SK-N-SH (cell line): ENCODE measurements around the gene WNK4. TPM values are rescaled to one million over a fixed set of nuclear protein-coding genes. Genes with fewer than 3 reads are reported as not detected.

Source experiments
- CTCF ChIA-PET: fragments of 300-600, 350-600 bp; formaldehyde crosslinking; extraction: SDS; loops from one replicate; lab custom pipeline; 2021; lab: Yijun Ruan, JAX
- POLR2A ChIA-PET: fragments of 350-600 bp; sonication (Branson Sonifier 250); formaldehyde crosslinking; extraction: SDS; loops from one replicate; lab custom pipeline; 2020; ENCODE audit warnings: antibody characterized with exemption, inconsistent platforms; lab: Yijun Ruan, JAX
- DNase-seq: peaks from one replicate; pipeline ENCODE4 v3.0.0; 2012
- H2AFZ ChIP-seq: fragments of 200-600 bp; sonication (generic); 2 replicates; pipeline ENCODE4 v1.8.1; 2016; ENCODE audit warnings: antibody characterized with exemption, mild to moderate bottlenecking, low read depth
- H3F3A ChIP-seq: fragments of 200-600 bp; sonication (generic); replicated peaks from 2 replicates; pipeline ENCODE3; 2016; ENCODE audit warnings: antibody characterized with exemption, mild to moderate bottlenecking; ENCODE audit not compliant: insufficient read depth
- H3K27ac ChIP-seq, 2 experiments: fragments of 200-500 bp in 1 of 2; fragments of 200-600 bp in 1 of 2; sonication (Bioruptor generic) in 1 of 2; sonication (generic), shearing (Covaris generic) in 1 of 2; 2 replicates each; pipeline versions ENCODE4 v1.5.1 to v1.6.1; 2014 to 2016; ENCODE audit warnings: low read depth in 2 of 2, inconsistent platforms in 1 of 2, low read length in 1 of 2, mild to moderate bottlenecking in 1 of 2, mixed read lengths in 1 of 2
- H3K27me3 ChIP-seq: fragments of 200-600 bp; sonication (generic), shearing (Covaris generic); 2 replicates; pipeline ENCODE4 v1.6.1; 2016; ENCODE audit warnings: mixed run types; ENCODE audit not compliant: insufficient read depth
- H3K36me3 ChIP-seq, 2 experiments: fragments of 200-500 bp in 1 of 2; fragments of 200-600 bp in 1 of 2; sonication (Bioruptor generic) in 1 of 2; sonication (generic) in 1 of 2; replicated peaks in 1 of 2; 2 replicates each; pipeline versions ENCODE3 to v1.5.1; 2014 to 2016; ENCODE audit warnings: low read length in 1 of 2, mild to moderate bottlenecking in 1 of 2; ENCODE audit not compliant: insufficient read depth in 2 of 2, control insufficient read depth in 1 of 2
- H3K4me1 ChIP-seq, 2 experiments: fragments of 200-500 bp in 1 of 2; fragments of 200-600 bp in 1 of 2; sonication (Bioruptor generic) in 1 of 2; sonication (generic), shearing (Covaris generic) in 1 of 2; 2 replicates each; pipeline versions ENCODE4 v1.5.1 to v1.6.1; 2014 to 2016; ENCODE audit warnings: low read depth in 1 of 2, low read length in 1 of 2, mixed run types in 1 of 2; ENCODE audit not compliant: insufficient read depth in 2 of 2, control insufficient read depth in 1 of 2
- H3K4me2 ChIP-seq: fragments of 200-600 bp; sonication (generic), shearing (Covaris generic); 2 replicates; pipeline ENCODE4 v1.6.1; 2017; ENCODE audit warnings: mixed run types
- H3K4me3 ChIP-seq, 2 experiments: fragments of 200-500 bp in 1 of 2; fragments of 200-600 bp in 1 of 2; sonication (Bioruptor generic) in 1 of 2; sonication (generic), shearing (Covaris generic) in 1 of 2; 2 replicates each; pipeline versions ENCODE4 v1.5.1 to v1.8.1; 2014 to 2016; ENCODE audit warnings: low read depth in 2 of 2, inconsistent platforms in 1 of 2, low read length in 1 of 2, mild to moderate bottlenecking in 1 of 2, mixed read lengths in 1 of 2, moderate library complexity in 1 of 2
- H3K79me2 ChIP-seq: fragments of 200-600 bp; sonication (generic); 2 replicates; pipeline ENCODE4 v1.8.1; 2017; ENCODE audit warnings: mild to moderate bottlenecking; ENCODE audit not compliant: insufficient read depth
- H3K9ac ChIP-seq: fragments of 200-600 bp; sonication (generic); 2 replicates; pipeline ENCODE4 v1.6.1; 2017; ENCODE audit warnings: mixed run types
- H3K9me2 ChIP-seq: fragments of 200-600 bp; sonication (generic); 2 replicates; pipeline ENCODE4 v1.6.1; 2017; ENCODE audit warnings: mixed run types
- H3K9me3 ChIP-seq: fragments of 200-600 bp; sonication (generic); 2 replicates; pipeline ENCODE4 v1.6.1; 2017; ENCODE audit warnings: mixed run types, mild to moderate bottlenecking, moderate library complexity
- H4K20me1 ChIP-seq: fragments of 200-600 bp; sonication (generic); 2 replicates; pipeline ENCODE4 v1.6.1; 2017; ENCODE audit warnings: mild to moderate bottlenecking, mixed run types; ENCODE audit not compliant: insufficient read depth
- CHD2 ChIP-seq: fragments of 150-350 bp; IDR thresholded peaks from 2 replicates; pipeline ENCODE4 v1.6.1; 2018; ENCODE audit warnings: low read length; ENCODE audit not compliant: partially characterized antibody
- ELF1 ChIP-seq: IDR thresholded peaks from 2 replicates; pipeline ENCODE4 v1.4.0; 2012
- EP300 ChIP-seq, 2 experiments: IDR thresholded peaks; 2 replicates each; pipeline versions ENCODE4 v1.4.0 to v1.6.1; 2012; ENCODE audit warnings: borderline replicate concordance in 1 of 2, low read depth in 1 of 2, low read length in 1 of 2
- EZH2phosphoT487 ChIP-seq: fragments of 200-600 bp; sonication (generic); IDR thresholded peaks from 2 replicates; pipeline ENCODE4 v1.6.1; 2017; ENCODE audit warnings: low read depth, mixed run types, mild to moderate bottlenecking, antibody characterized with exemption, moderate library complexity, borderline replicate concordance
- FOSL2 ChIP-seq: IDR thresholded peaks from 2 replicates; pipeline ENCODE4 v1.4.0; 2012; ENCODE audit warnings: low read depth, mild to moderate bottlenecking, moderate library complexity, borderline replicate concordance
- FOXJ3 ChIP-seq: sonication (generic); formaldehyde crosslinking; IDR thresholded peaks from 2 replicates; pipeline ENCODE4 v1.5.1; 2020; ENCODE audit warnings: mild to moderate bottlenecking, missing genetic modification reagents
- FOXM1 ChIP-seq: IDR thresholded peaks from 2 replicates; pipeline ENCODE4 v1.4.0; 2012; ENCODE audit warnings: low read depth, mild to moderate bottlenecking
- GABPA ChIP-seq: IDR thresholded peaks from 2 replicates; pipeline ENCODE4 v1.4.0; 2012; ENCODE audit warnings: low read depth, mild to moderate bottlenecking
- GATA2 ChIP-seq: sonication (generic); formaldehyde crosslinking; IDR thresholded peaks from 2 replicates; pipeline ENCODE4 v1.5.0; 2020; ENCODE audit warnings: mild to moderate bottlenecking, missing genetic modification reagents
- MEF2A ChIP-seq: IDR thresholded peaks from 2 replicates; pipeline ENCODE4 v1.4.0; 2012; ENCODE audit warnings: low read depth, borderline replicate concordance
- MXI1 ChIP-seq: IDR thresholded peaks from 2 replicates; pipeline ENCODE4 v1.6.1; 2012; ENCODE audit warnings: mild to moderate bottlenecking, low read depth, low read length, improper control_type of control experiment
- RFX5 ChIP-seq: IDR thresholded peaks from 2 replicates; pipeline ENCODE4 v1.6.1; 2012; ENCODE audit warnings: mild to moderate bottlenecking, improper control_type of control experiment, low read length
- SMC3 ChIP-seq: IDR thresholded peaks from 2 replicates; pipeline ENCODE4 v1.6.1; 2012; ENCODE audit warnings: low read depth, low read length, improper control_type of control experiment
- TAF1 ChIP-seq: IDR thresholded peaks from 2 replicates; pipeline ENCODE4 v1.6.1; 2012; ENCODE audit warnings: low read depth, mild to moderate bottlenecking, low read length, moderate library complexity, borderline replicate concordance
- TCF12 ChIP-seq: IDR thresholded peaks from 2 replicates; pipeline ENCODE4 v1.4.0; 2012
- USF1 ChIP-seq: IDR thresholded peaks from 2 replicates; pipeline ENCODE4 v1.4.0; 2012; ENCODE audit warnings: low read depth, borderline replicate concordance
- WGBS: methylation state at CpG from one replicate; pipeline ENCODE4 v1.1.6; 2017; ENCODE audit warnings: low lambda C conversion rate; 5-methylcytosine and 5-hydroxymethylcytosine counted together
- polyA plus RNA-seq, 3 experiments: library from polyadenylated mRNA; depleted of rRNA; stranded (reverse); fragments of >200 nt; gene quantifications; 2 replicates each; pipeline ENCODE4 v1.2.3, GENCODE V29; 2012
- TF ChIP-seq, protein P1 (sequence below): fragments of 200-600 bp; sonication (generic); IDR thresholded peaks from 2 replicates; pipeline ENCODE4 v1.6.1; 2017; ENCODE audit warnings: antibody characterized with exemption, mild to moderate bottlenecking, moderate library complexity
- TF ChIP-seq, protein P2 (sequence below): IDR thresholded peaks from 2 replicates; pipeline ENCODE4; 2012
- TF ChIP-seq, protein P3 (sequence below): fragments of 150-350 bp; IDR thresholded peaks from 2 replicates; pipeline ENCODE4 v1.6.1; 2017; ENCODE audit warnings: antibody characterized with exemption, low read length, low read depth, borderline replicate concordance
- TF ChIP-seq, protein P4 (sequence below): IDR thresholded peaks from 2 replicates; pipeline ENCODE4 v1.4.0; 2012; ENCODE audit warnings: low read depth
- TF ChIP-seq, protein P5 (sequence below): IDR thresholded peaks from 2 replicates; pipeline ENCODE4 v1.4.0; 2012; ENCODE audit warnings: low read depth, borderline replicate concordance

WNK4 gene
- polyA plus RNA-seq, 1 of the 3 experiments (the other 2 are of a cell fraction) = 12.5 TPM

GRCh38 chr17:42798011-42798382 lies 17.6 kb downstream of the WNK4 start (continued):
- no peak for TF ChIP-seq USF1

DNA sequence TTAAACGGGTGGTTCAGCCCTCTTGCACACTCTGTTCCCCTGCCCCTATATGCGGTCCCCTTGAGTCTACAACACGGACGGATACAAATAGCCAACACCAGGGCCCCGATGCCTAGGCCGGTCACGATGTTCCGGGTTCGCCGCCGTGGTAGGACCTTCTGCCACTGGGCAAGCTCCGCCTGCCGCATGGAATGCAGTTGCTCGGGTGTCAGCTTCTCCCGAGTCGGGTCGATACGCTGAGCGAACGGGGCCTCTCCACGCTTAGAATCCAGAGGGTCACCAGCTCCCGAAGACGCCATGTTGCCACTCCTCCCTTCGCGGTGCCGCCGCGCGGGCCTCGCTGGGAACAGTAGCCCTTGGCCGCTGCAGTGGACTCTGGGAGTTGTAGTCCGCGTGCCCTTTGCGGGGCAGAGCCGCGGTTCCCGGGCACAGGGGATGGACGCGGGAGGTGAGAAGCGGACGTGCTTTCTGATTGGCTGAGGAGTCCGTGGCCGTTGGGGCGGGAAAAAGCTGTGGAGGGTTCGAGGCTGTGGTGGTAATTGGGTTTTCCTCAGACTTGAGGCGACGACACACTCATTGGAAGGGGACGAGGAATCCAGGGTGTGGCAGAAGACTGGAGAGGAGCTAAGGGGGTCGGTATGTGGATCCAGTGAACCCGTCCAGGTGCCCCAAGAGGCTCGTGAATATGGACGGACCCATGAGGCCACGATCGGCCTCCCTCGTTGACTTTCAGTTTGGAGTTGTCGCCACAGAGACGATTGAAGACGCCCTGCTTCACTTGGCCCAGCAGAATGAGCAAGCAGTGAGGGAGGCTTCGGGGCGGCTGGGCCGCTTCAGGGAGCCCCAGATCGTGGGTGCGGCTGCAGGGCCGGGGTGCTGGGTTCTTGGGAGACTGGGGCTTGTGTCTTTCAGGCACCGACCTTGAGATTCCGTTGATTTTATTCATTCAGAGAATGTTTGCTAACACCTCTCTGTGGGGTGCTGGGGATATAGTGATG lies 18.3 kb downstream of the WNK4 start, which contains the start of the genes CNTD1 and COA3:
TSS of gene CNTD1 (plus strand) at position 479 of the 998 bp plus-strand sequence. CDS start at position 686, 207 bp downstream.
TSS of gene COA3 (minus strand) at position 322 of the 998 bp plus-strand sequence. CDS start at position 299, 23 bp downstream.
- Histone ChIP-seq H3K9me2 (no peaks in the 10 kb centered on the region), H4K20me1 (no peaks in the 10 kb centered on the region), H3K9ac (peak within 1 kb of the TSS; percentile 84), H3K27me3 (no peaks in the 10 kb centered on the region), H3K4me1 (peaks cover 7 to 15% of the 10 kb centered on the region in 2 experiments; a peak in 1 of 4 replicates), H3K4me3 (peak within 1 kb of the TSS; percentile 93 to 94), H3K9me3 (no peaks in the 10 kb centered on the region), H3K4me2 (peak within 1 kb of the TSS; percentile 87), H2AFZ (peak within 1 kb of the TSS; percentile 81; the same call in 1 of the 2 replicates), H3F3A (no peaks in the 10 kb centered on the region), H3K27ac (peak within 1 kb of the TSS; percentile 36 to 65), H3K79me2 (peaks cover 18% of the 10 kb centered on the region; the same call in 1 of the 2 replicates), H3K36me3 (no peaks in the 10 kb centered on the region)
- CTCF ChIA-PET = interaction anchor here (0.7 to 2.2 kb wide), 6 partner anchors 11 to 221 kb away, joined by 3 to 7 read pairs (median 4); partner anchors contain the start of genes BECN1 and PSMC3IP
- WGBS = 45% methylated on average over 31 of the region's 66 CpGs
- POLR2A ChIA-PET = interaction anchor here (0.6 to 1.3 kb wide), 4 partner anchors 18 to 25 kb away, joined by 3 to 4 read pairs (median 4); partner anchors contain the start of genes BECN1, VPS25 and WNK4
- peak; percentile 97 for DNase-seq
- TF ChIP-seq TAF1 (peak; percentile 66; the same call in 1 of the 2 replicates), FOSL2 (no peak), EP300 (IDR thresholded peaks at IDR 0.05; ENCODE audit: borderline replicate concordance in 1 of 2, low read depth in 1 of 2, low read length in 1 of 2) (no peak), GATA2 (CRISPR knock-in tag) (no peak), FOXJ3 (CRISPR knock-in tag) (no peak), ELF1 (peak; percentile 53), RFX5 (no peak), FOXM1 (no peak), GABPA (peak; percentile 49; the same call in 1 of the 2 replicates), MEF2A (no peak), USF1 (no peak), SMC3 (no peak), CHD2 (peak; percentile 81), MXI1 (peak; percentile 87), EZH2phosphoT487 (no peak), TCF12 (no peak)
- TF ChIP-seq, protein P1, sequence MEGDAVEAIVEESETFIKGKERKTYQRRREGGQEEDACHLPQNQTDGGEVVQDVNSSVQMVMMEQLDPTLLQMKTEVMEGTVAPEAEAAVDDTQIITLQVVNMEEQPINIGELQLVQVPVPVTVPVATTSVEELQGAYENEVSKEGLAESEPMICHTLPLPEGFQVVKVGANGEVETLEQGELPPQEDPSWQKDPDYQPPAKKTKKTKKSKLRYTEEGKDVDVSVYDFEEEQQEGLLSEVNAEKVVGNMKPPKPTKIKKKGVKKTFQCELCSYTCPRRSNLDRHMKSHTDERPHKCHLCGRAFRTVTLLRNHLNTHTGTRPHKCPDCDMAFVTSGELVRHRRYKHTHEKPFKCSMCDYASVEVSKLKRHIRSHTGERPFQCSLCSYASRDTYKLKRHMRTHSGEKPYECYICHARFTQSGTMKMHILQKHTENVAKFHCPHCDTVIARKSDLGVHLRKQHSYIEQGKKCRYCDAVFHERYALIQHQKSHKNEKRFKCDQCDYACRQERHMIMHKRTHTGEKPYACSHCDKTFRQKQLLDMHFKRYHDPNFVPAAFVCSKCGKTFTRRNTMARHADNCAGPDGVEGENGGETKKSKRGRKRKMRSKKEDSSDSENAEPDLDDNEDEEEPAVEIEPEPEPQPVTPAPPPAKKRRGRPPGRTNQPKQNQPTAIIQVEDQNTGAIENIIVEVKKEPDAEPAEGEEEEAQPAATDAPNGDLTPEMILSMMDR = no peak
- TF ChIP-seq, protein P2, sequence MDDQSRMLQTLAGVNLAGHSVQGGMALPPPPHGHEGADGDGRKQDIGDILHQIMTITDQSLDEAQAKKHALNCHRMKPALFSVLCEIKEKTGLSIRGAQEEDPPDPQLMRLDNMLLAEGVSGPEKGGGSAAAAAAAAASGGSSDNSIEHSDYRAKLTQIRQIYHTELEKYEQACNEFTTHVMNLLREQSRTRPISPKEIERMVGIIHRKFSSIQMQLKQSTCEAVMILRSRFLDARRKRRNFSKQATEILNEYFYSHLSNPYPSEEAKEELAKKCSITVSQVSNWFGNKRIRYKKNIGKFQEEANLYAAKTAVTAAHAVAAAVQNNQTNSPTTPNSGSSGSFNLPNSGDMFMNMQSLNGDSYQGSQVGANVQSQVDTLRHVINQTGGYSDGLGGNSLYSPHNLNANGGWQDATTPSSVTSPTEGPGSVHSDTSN = no peak
- TF ChIP-seq, protein P3, sequence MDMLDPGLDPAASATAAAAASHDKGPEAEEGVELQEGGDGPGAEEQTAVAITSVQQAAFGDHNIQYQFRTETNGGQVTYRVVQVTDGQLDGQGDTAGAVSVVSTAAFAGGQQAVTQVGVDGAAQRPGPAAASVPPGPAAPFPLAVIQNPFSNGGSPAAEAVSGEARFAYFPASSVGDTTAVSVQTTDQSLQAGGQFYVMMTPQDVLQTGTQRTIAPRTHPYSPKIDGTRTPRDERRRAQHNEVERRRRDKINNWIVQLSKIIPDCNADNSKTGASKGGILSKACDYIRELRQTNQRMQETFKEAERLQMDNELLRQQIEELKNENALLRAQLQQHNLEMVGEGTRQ = no peak
- TF ChIP-seq, protein P4, sequence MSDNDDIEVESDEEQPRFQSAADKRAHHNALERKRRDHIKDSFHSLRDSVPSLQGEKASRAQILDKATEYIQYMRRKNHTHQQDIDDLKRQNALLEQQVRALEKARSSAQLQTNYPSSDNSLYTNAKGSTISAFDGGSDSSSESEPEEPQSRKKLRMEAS = peak; percentile 96
- TF ChIP-seq, protein P5, sequence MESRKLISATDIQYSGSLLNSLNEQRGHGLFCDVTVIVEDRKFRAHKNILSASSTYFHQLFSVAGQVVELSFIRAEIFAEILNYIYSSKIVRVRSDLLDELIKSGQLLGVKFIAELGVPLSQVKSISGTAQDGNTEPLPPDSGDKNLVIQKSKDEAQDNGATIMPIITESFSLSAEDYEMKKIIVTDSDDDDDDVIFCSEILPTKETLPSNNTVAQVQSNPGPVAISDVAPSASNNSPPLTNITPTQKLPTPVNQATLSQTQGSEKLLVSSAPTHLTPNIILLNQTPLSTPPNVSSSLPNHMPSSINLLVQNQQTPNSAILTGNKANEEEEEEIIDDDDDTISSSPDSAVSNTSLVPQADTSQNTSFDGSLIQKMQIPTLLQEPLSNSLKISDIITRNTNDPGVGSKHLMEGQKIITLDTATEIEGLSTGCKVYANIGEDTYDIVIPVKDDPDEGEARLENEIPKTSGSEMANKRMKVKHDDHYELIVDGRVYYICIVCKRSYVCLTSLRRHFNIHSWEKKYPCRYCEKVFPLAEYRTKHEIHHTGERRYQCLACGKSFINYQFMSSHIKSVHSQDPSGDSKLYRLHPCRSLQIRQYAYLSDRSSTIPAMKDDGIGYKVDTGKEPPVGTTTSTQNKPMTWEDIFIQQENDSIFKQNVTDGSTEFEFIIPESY = peak; percentile 49; the same call in 1 of the 2 replicates
